ENCODE results near the gene CHD9NB.
A peak's percentile ranks its signal among the peaks of the same experiment; 100 is the strongest.

Gene CHD9NB

GRCh38 chr16:53052519-53053501, at the start of gene CHD9NB:
CHD9NB (minus strand) TSS chr16:53052897; CDS start chr16:53044158, 8,739 bp downstream.
- peak within 1 kb of the TSS; percentile 19; the same call in 1 of the 2 replicates for H3K4me3 ChIP-seq (ENCODE audit: low read length)
- TF ChIP-seq ZNF274 (IDR thresholded peaks at IDR 0.05; ENCODE audit: low read depth, low read length), result no peak

- no peak for TF ChIP-seq ZNF274 (IDR thresholded peaks at IDR 0.05; ENCODE audit: low read depth, low read length)
Observed at GRCh38 chr16:53100889-53101288, 48.2 kb upstream of the CHD9NB start.

DNA sequence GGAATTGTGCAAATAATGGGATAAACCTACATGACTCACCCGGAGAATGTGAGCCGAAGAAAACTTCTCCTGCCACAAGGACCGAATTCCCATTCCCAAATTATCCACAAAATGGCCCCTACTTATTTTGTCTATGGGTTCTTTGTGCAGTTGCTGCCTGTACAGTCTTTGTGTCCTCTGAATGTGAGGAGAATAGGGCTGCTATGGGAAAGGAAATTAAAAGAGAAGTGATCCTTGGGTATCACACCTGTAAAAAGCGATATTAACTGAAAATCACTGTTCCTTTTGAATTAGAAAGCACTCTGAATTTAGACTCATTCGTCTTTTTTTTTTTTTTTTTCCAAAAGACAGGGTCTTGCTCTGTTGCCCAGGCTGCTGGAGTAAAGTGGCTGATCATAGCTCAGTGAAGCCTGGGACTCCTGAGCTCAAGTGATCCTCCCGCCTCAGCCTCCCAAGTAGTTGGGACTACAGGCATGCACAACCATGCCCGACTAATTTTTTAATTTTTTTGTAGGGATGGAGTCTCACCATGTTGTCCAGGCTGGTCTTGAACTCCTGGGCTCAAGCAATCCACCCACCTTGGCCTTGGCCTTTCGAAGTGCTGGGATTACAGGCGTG, 47.5 kb upstream of the CHD9NB start:
- TF ChIP-seq ZNF274 (IDR thresholded peaks at IDR 0.05; ENCODE audit: low read depth, low read length), result no peak
- H3K4me3 ChIP-seq (ENCODE audit: low read length), result peak overlapping the region; percentile 40; the same call in 1 of the 2 replicates

More at GRCh38 chr16:53100889-53101288, 48.2 kb upstream of the CHD9NB start:
- H3K4me3 ChIP-seq (ENCODE audit: low read length), result no peak overlapping the region

DNA sequence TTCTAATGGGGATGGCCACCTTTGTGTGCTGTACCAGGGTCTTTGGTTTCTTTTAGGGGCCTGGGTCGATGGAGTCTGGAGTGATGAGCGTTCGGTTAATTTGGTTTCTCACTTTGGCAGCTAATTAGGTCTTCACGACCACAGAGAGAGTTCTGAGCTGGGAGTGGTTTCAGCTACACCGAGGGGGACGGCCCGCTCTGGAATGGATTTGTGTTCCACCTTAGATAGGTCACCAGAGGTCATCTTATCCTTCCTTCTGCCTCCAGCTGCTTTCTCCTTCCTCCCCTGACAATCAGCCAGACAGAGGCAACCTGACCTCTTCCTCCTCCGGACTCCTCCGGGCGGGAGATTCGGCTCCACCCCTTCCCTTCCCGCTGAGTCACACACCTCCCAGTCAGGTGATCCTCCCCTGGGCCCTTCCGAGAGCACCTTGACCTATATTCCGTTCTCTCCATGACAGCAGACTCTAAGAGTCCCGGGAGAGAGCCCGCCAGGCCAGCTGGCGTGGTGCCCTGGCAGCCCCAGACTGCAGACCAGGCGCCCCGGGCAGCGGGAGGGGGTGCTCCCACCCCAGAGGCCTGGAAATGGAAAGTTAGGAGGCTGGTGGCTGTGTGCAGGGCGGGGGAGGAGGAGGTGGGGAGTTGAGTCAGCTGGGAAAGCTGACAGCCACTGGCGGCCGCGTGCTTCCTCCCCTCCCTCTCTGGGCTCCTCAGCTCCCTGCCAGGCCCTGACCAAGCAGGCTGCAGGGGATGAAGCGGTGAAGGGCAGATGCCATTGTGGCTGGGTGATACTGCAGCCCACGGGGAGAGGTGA, 46.8 kb upstream of the CHD9NB start:
- no peak for TF ChIP-seq ZNF274 (IDR thresholded peaks at IDR 0.05; ENCODE audit: low read depth, low read length)

GRCh38 chr16:53098526-53099317, 46.0 kb upstream of the CHD9NB start:
- H3K4me3 ChIP-seq (ENCODE audit: low read length), result peak overlapping the region; percentile 40; the same call in 1 of the 2 replicates
- no peak for TF ChIP-seq ZNF274 (IDR thresholded peaks at IDR 0.05; ENCODE audit: low read depth, low read length)

More for the DNA sequence above, 46.8 kb upstream of the CHD9NB start:
- peak overlapping the region; percentile 40; the same call in 1 of the 2 replicates for H3K4me3 ChIP-seq (ENCODE audit: low read length)

- H3K4me3 ChIP-seq (ENCODE audit: low read length), result no peak overlapping the region
- TF ChIP-seq ZNF274 (IDR thresholded peaks at IDR 0.05; ENCODE audit: low read depth, low read length), result no peak
Observed at GRCh38 chr16:53097190-53097589, 44.5 kb upstream of the CHD9NB start.

DNA sequence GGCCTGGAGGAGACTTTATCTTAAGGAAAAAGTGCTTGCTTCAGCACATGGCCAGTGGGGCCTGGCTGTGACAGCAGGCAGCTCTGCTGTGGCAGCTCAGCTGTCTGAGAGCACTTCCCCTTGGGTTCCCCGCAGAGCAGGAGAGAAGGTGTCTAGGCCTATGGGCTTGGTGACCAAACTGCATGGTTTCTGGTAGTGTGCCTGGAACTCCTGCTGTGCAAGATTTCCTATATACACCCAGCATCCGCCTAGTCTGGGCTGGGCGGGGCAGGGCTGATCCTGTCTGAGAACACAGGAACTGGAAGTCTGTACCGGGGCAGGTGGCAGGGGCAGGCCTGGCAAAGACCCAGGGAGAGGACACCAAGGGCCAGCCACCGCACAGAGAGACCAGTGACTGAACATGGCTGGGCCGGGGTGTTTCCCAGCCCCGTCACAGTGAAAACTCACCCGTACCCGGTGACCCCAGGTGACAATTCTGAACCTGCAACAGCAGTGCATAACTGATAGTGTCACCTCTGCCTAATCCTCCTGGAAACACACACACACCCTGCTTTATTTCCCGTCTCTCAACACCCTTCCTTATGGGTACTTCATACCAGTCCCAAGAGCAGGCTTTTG, 41.4 kb upstream of the CHD9NB start:
- TF ChIP-seq ZNF274 (IDR thresholded peaks at IDR 0.05; ENCODE audit: low read depth, low read length), result no peak
- no peak overlapping the region for H3K4me3 ChIP-seq (ENCODE audit: low read length)

DNA sequence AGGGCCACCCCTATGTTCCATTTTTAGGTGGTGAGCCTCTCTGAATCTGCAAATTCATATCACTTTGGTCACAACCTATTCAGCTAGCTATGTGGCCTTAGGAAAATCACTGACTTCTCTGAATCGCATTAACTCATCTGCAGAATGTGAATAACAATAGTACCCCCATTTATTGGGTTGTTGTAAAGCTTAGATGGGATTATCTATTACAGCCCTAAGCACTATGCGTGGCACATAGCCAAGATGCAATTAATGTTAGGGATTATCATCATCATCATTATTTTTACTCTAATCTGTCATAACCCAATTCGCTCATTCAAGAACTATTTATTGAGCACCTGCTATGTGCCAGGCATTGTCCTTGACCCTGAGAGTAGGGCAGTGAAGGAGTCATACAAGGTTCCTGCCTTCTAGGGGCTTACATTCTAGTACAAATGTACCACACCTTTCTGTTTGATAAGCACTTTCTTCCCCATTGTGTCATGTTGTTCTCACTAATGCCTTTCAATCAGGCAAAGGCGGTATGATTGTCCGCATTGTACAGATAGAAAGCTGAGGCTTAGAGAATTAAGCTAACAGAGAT, 40.6 kb upstream of the CHD9NB start:
- no peak for TF ChIP-seq ZNF274 (IDR thresholded peaks at IDR 0.05; ENCODE audit: low read depth, low read length)
- H3K4me3 ChIP-seq (ENCODE audit: low read length), result no peak overlapping the region

- TF ChIP-seq ZNF274 (IDR thresholded peaks at IDR 0.05; ENCODE audit: low read depth, low read length), result no peak
- H3K4me3 ChIP-seq (ENCODE audit: low read length), result no peak overlapping the region
Observed at GRCh38 chr16:53092284-53092683, 39.6 kb upstream of the CHD9NB start.

DNA sequence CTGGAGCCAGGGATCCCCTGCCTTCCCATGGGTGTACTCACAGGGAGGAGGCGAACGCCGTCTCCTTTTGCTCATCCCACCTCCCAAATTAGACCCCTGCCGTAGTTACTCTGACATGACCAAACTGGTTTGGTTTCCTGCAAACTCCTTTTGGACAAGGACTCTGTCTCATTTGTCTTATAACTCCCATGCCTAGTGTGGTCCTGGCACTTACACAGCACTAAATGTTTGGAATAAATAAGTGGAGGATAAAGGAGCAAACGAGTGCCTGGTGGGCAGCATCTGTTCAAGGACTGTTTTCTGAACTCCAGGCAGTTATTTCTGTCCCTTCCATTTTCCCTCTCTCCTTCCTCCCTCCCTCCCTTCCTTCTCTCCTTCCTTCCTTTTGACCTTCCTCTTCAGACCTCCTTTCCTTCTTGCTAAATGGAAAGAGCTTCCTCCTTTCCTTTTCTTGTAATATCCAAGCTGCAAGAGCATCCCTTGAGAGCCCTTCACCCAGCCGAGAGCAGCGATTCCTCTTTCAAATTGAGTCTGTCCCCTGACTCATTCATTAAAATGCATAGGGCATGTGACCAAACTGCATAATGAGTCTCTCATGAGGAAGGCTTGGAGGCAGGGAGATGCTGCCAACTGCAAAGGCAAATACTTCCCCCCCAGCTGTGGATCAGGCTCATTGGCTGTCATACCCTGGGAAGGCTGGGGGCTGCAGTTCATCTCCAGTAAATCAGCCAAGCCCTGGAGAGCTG, 38.9 kb upstream of the CHD9NB start:
- TF ChIP-seq ZNF274 (IDR thresholded peaks at IDR 0.05; ENCODE audit: low read depth, low read length), result no peak
- no peak overlapping the region; the same call in 1 of the 2 replicates for H3K4me3 ChIP-seq (ENCODE audit: low read length)

DNA sequence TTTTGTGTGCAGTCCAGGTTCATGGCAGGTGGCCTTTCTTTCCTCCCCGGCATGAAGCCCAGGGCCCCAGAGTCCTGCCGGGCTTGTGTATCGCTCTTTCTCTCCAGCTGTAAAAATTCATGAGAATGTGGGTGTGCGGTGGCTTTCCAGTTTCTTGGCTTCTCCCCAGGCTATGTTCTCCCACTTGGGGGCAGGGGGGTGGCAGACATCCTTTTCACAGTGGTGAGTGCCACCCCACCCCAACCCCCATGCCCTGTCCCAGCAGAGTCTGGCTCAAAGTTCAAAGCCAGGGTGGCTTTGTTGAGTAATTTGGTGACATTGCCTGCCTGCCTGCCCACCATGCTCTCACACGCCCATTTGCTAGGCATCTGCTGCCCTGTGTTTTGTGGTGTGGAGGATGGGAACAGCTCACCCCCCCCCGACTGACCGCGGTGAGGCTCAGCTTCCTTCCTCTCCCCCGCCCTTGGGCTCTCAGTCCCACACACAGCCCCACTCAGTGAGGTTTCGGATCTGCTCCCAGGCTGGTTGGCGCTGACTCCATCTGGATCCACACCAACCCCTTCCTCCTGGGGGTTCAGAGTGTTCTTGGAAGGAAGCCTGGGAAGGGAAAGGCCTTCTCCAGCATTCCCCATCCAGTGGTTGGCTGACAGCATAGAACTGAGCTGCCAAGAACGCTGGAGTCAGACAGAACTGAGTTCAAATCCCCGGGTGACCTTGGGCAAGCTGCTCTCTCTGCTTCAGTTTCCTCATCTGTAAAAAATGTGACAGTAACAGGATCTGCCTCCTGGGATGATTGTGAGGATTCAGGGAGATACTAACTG, 38.1 kb upstream of the CHD9NB start:
- no peak overlapping the region; the same call in 1 of the 2 replicates for H3K4me3 ChIP-seq (ENCODE audit: low read length)
- no peak for TF ChIP-seq ZNF274 (IDR thresholded peaks at IDR 0.05; ENCODE audit: low read depth, low read length)

Measured in GM08714 (cell line).